ENCODE measurements around the gene CPA2.
A peak's percentile ranks its signal among the peaks of the same experiment; 100 is the strongest.

Gene CPA2

DNA sequence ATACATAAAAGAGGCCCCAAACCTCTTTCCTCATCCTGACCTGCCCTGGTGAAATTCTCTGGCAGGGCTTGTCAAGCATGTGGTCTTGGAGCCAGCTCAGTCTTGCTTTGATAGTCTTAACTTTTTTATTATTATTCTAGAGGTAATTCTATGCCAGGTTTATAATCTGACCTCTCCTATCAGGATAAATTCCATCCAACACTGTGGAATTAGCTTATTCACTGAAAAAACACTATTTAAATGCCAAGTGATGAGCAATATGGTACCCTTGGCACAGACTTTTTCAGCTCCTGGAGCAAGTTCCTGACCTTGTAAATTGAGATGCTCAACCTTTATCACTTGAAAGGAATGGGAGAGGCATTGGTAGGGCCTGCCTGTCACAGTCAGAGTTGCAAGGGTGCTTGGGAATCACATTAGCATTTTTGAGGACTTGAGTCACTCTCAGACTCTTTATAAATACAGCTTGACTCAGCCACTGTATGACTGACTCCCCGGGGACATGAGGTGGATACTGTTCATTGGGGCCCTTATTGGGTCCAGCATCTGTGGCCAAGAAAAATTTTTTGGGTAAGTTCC lies 26.1 kb downstream of the CPA2 start, which contains the start of gene CPA4:
Gene CPA4, plus strand, starts transcription at position 480 of the 576 bp plus-strand sequence. Its CDS starts 20 bp downstream, at position 500.
- FAIRE-seq (no peak), DNase-seq (ENCODE audit: insufficient read length, low spot score) (no peak)
- TF ChIP-seq TAF1 (IDR thresholded peaks at IDR 0.05; ENCODE audit: low read depth, low read length): no peak

DNA sequence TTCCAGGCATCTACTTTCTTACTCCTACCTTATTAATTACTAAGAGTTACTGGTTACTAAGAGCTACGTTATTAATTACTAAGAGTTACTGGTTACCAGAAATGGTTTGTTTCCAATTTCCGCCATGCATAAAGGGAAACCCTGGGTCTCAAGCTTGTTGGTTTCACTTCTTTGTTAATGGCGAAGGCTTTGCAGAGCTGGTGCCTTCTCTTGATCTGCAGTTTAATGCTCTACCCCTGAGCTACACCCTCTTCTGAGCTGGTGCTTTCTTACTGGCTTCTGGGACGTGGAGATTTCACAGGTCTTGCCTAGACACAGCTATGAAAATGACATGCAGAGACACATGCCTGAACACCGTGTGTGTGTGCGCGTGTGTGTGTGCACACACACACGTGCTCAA lies 26.9 kb downstream of the CPA2 start:
- FAIRE-seq: peak; percentile 5
- no peak for TF ChIP-seq POU2F2 (IDR thresholded peaks at IDR 0.05; ENCODE audit: low read depth, low read length)
- 0 out of 2 replicates have a peak, but pooled peaks have one; percentile 18 for TF ChIP-seq POLR2A (IDR thresholded peaks at IDR 0.05; ENCODE audit: low read depth, low read length)
- peak; percentile 63; the same call in 1 of the 2 replicates for TF ChIP-seq TAF1 (IDR thresholded peaks at IDR 0.05; ENCODE audit: low read depth, low read length)
- peak; percentile 76 for TF ChIP-seq SPI1 (IDR thresholded peaks at IDR 0.05; ENCODE audit: low read depth, low read length)
- no peak for TF ChIP-seq POLR2AphosphoS5 (IDR thresholded peaks at IDR 0.05; ENCODE audit: low read depth, low read length)
- no peak for TF ChIP-seq PAX5 (IDR thresholded peaks at IDR 0.05; ENCODE audit: insufficient read depth, low read length, severe bottlenecking)
- no peak for DNase-seq (ENCODE audit: insufficient read length, low spot score)

DNA sequence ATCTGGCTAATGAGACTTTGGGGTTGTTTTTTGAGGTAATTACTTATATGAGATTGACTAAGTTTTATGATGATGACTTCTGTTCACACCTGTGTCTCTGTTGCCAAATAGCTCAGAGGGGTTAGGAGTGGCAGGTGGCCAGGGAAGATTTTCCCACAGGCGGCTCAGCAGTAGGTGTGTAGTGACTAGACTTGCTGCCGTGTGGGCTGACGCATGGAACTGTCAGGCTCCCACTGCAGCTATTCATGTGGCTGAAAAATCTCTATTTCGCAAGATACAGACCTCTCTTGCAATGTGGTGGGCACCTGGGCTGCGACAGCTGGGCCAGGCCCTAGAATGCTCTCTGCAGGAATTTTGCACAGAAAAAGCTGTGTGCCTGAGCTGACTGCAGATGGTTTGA lies 27.7 kb downstream of the CPA2 start:
- DNase-seq (ENCODE audit: insufficient read length, low spot score) (no peak), FAIRE-seq (no peak)
- no peak for TF ChIP-seq TAF1 (IDR thresholded peaks at IDR 0.05; ENCODE audit: low read depth, low read length)
- no peak for TF ChIP-seq POLR2A (IDR thresholded peaks at IDR 0.05; ENCODE audit: low read depth, low read length)
- no peak for TF ChIP-seq POLR2AphosphoS5 (IDR thresholded peaks at IDR 0.05; ENCODE audit: low read depth, low read length)
- TF ChIP-seq POU2F2 (IDR thresholded peaks at IDR 0.05; ENCODE audit: low read depth, low read length): no peak
- TF ChIP-seq PAX5 (IDR thresholded peaks at IDR 0.05; ENCODE audit: insufficient read depth, low read length, severe bottlenecking): no peak
- no peak for TF ChIP-seq SPI1 (IDR thresholded peaks at IDR 0.05; ENCODE audit: low read depth, low read length)

DNA sequence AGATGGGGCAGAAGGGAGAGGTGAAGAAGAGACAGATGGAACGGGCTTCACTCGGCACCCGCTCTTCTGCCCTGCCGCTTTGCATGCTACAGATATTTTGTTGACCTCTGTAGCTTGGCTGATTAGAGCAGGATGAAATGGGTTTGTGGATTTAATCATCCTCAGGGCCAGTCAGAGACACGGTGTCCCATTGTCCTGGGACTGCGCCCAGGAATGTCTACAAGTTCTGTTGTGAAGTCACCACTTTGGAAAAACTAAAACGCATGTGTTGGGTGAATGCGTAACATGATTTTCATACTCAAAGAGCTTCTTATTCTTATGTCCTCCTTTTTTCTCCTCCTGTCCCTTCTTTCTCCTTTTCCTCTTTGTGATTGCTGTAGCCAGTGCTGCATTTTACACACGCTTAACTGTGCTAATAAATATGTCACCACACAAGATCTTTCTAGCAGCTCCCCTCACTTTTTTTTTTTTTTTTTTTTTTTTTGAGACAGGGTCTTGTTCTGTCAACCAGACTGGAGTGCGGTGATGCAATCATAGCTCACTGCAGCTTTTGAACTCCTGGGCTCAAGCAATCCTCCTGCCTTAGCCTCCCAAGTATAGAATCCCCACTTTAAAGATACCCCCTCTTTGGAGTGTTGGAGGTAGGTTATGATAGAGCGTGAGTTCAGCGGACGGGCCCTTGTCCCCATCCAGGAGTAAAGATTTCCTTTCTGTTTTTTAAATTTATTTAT lies 29.7 kb downstream of the CPA2 start:
- FAIRE-seq (no peak), DNase-seq (ENCODE audit: insufficient read length, low spot score) (no peak)
- TF ChIP-seq POU2F2 (IDR thresholded peaks at IDR 0.05; ENCODE audit: low read depth, low read length): no peak
- TF ChIP-seq POLR2AphosphoS5 (IDR thresholded peaks at IDR 0.05; ENCODE audit: low read depth, low read length): no peak
- no peak for TF ChIP-seq PAX5 (IDR thresholded peaks at IDR 0.05; ENCODE audit: insufficient read depth, low read length, severe bottlenecking)
- no peak for TF ChIP-seq POLR2A (IDR thresholded peaks at IDR 0.05; ENCODE audit: low read depth, low read length)
- no peak for TF ChIP-seq SPI1 (IDR thresholded peaks at IDR 0.05; ENCODE audit: low read depth, low read length)
- no peak for TF ChIP-seq TAF1 (IDR thresholded peaks at IDR 0.05; ENCODE audit: low read depth, low read length)

DNA sequence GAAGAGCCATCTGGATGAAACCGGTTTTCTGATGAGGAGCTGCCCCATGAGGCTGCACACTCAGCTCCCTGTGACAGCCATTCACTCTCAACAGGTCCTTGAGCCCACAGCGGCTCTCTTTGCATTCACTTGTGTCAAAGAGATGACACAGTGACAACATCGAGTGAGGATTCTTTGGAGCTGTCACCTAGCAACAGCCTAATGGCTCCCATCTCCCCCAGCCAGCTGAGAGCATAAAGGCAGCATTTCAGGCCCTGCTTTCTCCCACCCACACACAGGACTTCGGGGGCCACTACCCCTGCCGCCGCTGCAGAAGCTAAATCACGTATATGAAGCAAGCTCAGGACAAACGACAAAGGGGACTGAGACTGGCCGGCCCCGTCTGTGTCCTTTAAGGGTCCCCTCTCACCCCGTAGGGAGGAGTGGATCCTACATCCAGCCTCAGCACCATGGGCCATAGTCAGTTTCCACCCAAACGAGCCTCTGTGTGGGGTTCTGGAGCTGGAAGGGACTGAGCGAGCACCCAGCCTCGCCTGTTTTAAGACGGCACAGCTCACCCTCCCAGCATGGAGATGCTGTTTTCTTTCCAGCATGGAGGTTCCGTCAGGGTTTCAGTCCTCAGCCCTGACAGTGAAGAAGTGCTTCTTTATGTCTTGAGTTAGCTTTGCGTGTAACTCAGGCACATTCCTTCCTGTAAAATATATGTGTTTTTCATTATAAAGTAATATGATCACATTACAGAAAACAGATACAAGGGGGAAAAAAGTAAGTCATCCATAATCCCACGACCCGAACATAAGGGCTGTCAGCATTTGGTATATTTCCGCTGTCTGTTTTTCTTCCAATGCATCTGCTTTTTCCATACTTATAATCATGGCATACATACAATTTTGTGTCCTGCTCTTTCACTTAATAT lies 31.2 kb downstream of the CPA2 start:
- no peak for DNase-seq (ENCODE audit: insufficient read length, low spot score)
- no peak for TF ChIP-seq PAX5 (IDR thresholded peaks at IDR 0.05; ENCODE audit: insufficient read depth, low read length, severe bottlenecking)
- no peak for TF ChIP-seq TAF1 (IDR thresholded peaks at IDR 0.05; ENCODE audit: low read depth, low read length)
- no peak for TF ChIP-seq SPI1 (IDR thresholded peaks at IDR 0.05; ENCODE audit: low read depth, low read length)
- no peak for TF ChIP-seq POLR2A (IDR thresholded peaks at IDR 0.05; ENCODE audit: low read depth, low read length)
- TF ChIP-seq POLR2AphosphoS5 (IDR thresholded peaks at IDR 0.05; ENCODE audit: low read depth, low read length): no peak
- FAIRE-seq: no peak

DNA sequence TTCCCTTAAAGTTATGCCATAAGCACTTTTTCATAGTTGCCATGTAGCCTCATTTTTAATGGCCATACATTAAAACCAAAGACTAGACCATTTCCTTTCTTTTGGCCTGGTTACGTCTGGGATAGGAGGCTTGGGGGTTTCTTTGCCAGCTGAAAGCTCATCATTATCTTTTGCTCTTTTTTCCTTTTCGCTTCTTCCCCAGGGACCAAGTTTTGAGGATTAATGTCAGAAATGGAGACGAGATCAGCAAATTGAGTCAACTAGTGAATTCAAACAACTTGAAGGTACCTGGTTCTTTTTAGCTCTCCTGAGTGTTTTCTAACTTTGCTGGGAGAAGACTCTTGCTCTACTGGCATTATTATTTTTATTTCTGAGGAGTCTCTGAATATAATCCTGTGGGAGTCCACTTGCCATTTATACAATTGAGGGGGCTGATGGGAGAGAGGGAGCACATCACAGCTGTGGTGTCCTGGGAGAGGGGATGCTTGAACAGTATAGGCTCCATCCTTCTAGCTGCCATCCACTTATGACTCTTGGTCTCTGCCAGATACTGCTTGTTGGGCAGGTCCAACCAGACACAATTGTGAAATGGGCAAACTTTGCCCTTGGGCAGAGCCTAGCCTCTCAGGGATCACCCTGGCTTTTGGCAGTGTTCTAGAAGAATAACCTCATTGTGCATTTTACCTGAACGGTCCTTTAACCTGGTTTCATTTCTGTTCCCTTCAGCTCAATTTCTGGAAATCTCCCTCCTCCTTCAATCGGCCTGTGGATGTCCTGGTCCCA lies 32.1 kb downstream of the CPA2 start:
- TF ChIP-seq PAX5 (IDR thresholded peaks at IDR 0.05; ENCODE audit: insufficient read depth, low read length, severe bottlenecking) (no peak), POLR2A (IDR thresholded peaks at IDR 0.05; ENCODE audit: low read depth, low read length) (no peak), POU2F2 (IDR thresholded peaks at IDR 0.05; ENCODE audit: low read depth, low read length) (no peak), POLR2AphosphoS5 (IDR thresholded peaks at IDR 0.05; ENCODE audit: low read depth, low read length) (no peak), SPI1 (IDR thresholded peaks at IDR 0.05; ENCODE audit: low read depth, low read length) (no peak), TAF1 (IDR thresholded peaks at IDR 0.05; ENCODE audit: low read depth, low read length) (no peak)
- DNase-seq (ENCODE audit: insufficient read length, low spot score) (no peak), FAIRE-seq (no peak)

DNA sequence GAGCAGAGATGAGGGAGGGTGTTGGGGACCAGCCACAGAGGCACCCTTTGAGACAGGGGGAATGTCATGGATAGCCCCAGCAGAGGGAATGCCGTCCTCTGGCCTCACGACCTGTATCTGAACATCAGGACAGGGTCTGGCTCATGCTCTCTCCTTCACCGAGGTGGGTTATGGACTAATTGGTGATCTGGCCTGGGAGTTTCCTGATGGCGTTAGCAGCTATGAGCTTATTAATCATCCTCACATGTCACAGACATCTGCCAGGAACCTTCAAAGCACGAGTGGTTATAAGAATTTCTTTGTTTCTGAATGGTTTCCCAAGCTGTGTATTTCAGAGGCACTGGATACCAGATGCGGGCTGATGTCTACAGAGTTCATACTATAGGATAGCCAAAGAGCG lies 33.2 kb downstream of the CPA2 start:
- no peak for DNase-seq (ENCODE audit: insufficient read length, low spot score)
- TF ChIP-seq POLR2A (IDR thresholded peaks at IDR 0.05; ENCODE audit: low read depth, low read length): no peak
- no peak for TF ChIP-seq POLR2AphosphoS5 (IDR thresholded peaks at IDR 0.05; ENCODE audit: low read depth, low read length)
- TF ChIP-seq PAX5 (IDR thresholded peaks at IDR 0.05; ENCODE audit: insufficient read depth, low read length, severe bottlenecking): no peak
- no peak for TF ChIP-seq TAF1 (IDR thresholded peaks at IDR 0.05; ENCODE audit: low read depth, low read length)
- TF ChIP-seq POU2F2 (IDR thresholded peaks at IDR 0.05; ENCODE audit: low read depth, low read length): no peak
- TF ChIP-seq SPI1 (IDR thresholded peaks at IDR 0.05; ENCODE audit: low read depth, low read length): no peak
- FAIRE-seq: no peak

DNA sequence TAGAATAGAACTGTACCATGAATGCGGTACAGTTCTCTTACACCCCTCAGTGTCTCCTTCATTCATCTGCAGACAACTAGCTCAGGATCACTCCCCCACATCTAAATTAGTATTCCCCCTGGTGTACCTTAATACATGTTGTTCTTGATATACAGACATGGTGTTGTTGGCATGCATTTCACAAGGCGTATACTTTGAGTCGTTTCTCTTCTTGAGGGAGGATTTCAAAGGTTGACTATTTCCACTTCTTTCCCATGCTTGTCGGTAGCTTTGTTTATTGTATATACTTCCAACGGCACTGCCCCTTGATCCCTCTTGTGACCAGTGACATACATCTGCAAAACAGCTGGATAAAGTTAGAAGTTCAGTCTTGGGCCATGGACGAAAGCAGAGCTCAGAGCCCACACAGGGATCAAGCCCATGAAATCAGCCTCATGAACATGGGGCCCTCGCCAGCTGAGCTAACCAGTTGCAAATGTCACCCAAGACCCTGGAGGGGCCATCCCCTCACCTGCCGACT lies 34.9 kb downstream of the CPA2 start:
- no peak for FAIRE-seq
- no peak for DNase-seq (ENCODE audit: insufficient read length, low spot score)
- TF ChIP-seq POLR2A (IDR thresholded peaks at IDR 0.05; ENCODE audit: low read depth, low read length): no peak

DNA sequence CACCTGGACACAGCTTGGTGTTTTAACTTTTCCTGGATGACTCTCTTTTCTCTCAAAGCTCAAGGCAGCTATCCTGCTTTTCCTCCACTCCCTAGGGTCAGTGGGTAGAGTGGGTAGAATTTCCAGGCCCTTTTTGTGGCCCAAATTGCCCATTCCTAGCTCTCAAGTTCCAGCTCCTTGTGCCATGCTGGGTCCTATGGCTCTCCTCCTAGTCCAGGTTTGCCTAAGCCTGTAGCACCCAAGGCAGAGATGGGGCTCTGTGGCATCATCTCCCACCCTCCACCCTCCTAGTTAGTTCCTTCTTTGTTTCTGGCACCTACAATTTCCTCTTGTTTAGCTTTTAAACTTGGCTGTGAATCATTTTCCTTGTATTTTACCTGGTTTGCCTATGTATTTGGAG lies 36.0 kb downstream of the CPA2 start:
- DNase-seq (ENCODE audit: insufficient read length, low spot score) (no peak), FAIRE-seq (no peak)
- TF ChIP-seq SPI1 (IDR thresholded peaks at IDR 0.05; ENCODE audit: low read depth, low read length) (no peak), TAF1 (IDR thresholded peaks at IDR 0.05; ENCODE audit: low read depth, low read length) (no peak), POLR2A (IDR thresholded peaks at IDR 0.05; ENCODE audit: low read depth, low read length) (no peak), POLR2AphosphoS5 (IDR thresholded peaks at IDR 0.05; ENCODE audit: low read depth, low read length) (no peak), POU2F2 (IDR thresholded peaks at IDR 0.05; ENCODE audit: low read depth, low read length) (no peak), PAX5 (IDR thresholded peaks at IDR 0.05; ENCODE audit: insufficient read depth, low read length, severe bottlenecking) (no peak)
